Nasal cavity respiratory epithelium epithelial cell of viscerocranial mucosa (primary cell): ENCODE measurements around the gene MRGPRX1. TPM values are rescaled to one million over a fixed set of nuclear protein-coding genes. Genes with fewer than 3 reads are reported as not detected.

Experiments used
- total RNA-seq: library from RNA; depleted of rRNA; stranded (reverse); fragments of >200 nt; gene quantifications from 2 replicates; pipeline ENCODE4 v1.2.3, GENCODE V29; 2014

The MRGPRX1 gene
- total RNA-seq = not detected in 2 replicates

DNA sequence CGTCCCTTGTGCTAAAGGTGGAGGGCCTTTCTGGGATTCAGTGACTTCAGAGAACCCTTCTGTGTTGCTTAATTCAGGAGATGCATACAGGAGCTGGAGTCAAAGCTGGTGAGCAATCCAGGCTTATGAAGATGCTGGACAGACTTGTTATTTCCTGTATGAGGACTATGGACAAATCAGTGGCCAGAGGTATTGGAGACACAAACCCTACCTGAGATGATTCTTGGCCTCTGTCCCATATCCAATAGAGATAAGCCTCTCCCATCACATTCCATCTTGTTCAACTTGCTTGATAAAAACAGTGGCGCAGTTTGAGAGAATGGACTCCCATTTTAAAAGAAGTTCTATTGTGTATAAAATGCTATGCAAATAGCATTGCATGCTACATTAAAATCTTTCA, at the start of gene MRGPRX1:
MRGPRX1 (minus strand) TSS at position 101 of the 400 bp plus-strand sequence. CDS start 4,630 bp downstream, outside the sequence.

Other genes with a start within 250 kb of the MRGPRX1 start
- 0.57 and 3.8 TPM in 2 replicates for gene TMEM86A, start 240.6 kb downstream of the MRGPRX1 start, total RNA-seq
- gene IGSF22, start 213.2 kb downstream of the MRGPRX1 start, total RNA-seq = 0.28 and 0.34 TPM in 2 replicates
- not detected in 2 replicates for gene PTPN5, start 147.6 kb downstream of the MRGPRX1 start, total RNA-seq
- gene MRGPRX2, start 121.3 kb upstream of the MRGPRX1 start, total RNA-seq = not detected in 2 replicates
- 31.8 and 35.9 TPM in 2 replicates for gene ZDHHC13, start 177.8 kb upstream of the MRGPRX1 start, total RNA-seq